Right atrium auricular region (tissue), 2 donors: Measurements from ENCODE around the gene RGS13. TPM values are rescaled to one million over a fixed set of nuclear protein-coding genes. Genes with fewer than 3 reads are reported as not detected.
"Not testable (repeated sequence)": the region's sequence is repeated elsewhere in the genome, so short reads cannot be mapped to it uniquely, and the experiment has no call there.

Experiments
- DNase-seq: peaks from one replicate; pipeline ENCODE4 v3.0.0-alpha.2; 2019; ENCODE audit warnings: low spot score
- H3K27ac ChIP-seq, 2 donors: fragments of 200-600 bp; sonication (generic); 1 replicate in 1 of 2; 2 replicates in 1 of 2; pipeline ENCODE4 v1.5.1; 2016 to 2019
- H3K27me3 ChIP-seq, 2 donors: fragments of 200-600 bp; sonication (generic); one replicate each; pipeline versions ENCODE4 v1.5.1 to v1.6.0; 2017 to 2019
- H3K36me3 ChIP-seq: fragments of 200-600 bp; sonication (generic); one replicate; pipeline ENCODE4 v1.5.1; 2016
- H3K4me1 ChIP-seq, 2 donors: fragments of 200-600 bp; sonication (generic); one replicate each; pipeline versions ENCODE4 v1.5.1 to v1.6.0; 2017 to 2019
- H3K4me3 ChIP-seq, 2 donors: fragments of 200-600 bp; sonication (generic); 1 replicate in 1 of 2; 2 replicates in 1 of 2; pipeline ENCODE4 v1.5.1; 2017 to 2019; ENCODE audit warnings: mild to moderate bottlenecking in 1 of 2, moderate library complexity in 1 of 2
- H3K9me3 ChIP-seq, 2 donors: fragments of 200-600 bp; sonication (generic); one replicate each; pipeline ENCODE4 v1.5.1; 2019
- total RNA-seq, 2 donors: library from RNA; depleted of rRNA; stranded (reverse); fragments of >200 nt; gene quantifications; one replicate each; pipeline ENCODE4 v1.1.0, GENCODE V29; 2016
- TF ChIP-seq, protein P1 (sequence below), 2 donors: fragments of 200-600 bp; sonication (generic); IDR thresholded peaks; one replicate each; pipeline ENCODE4 v1.5.1; 2019; ENCODE audit warnings: antibody characterized with exemption in 2 of 2

The RGS13 gene
- total RNA-seq, 2 donors from 2014 or later: not detected

GRCh38 chr1:192669174-192669573, 33.2 kb downstream of the RGS13 start:
- Histone ChIP-seq H3K9me3 (no peaks in the 10 kb centered on the region), H3K4me1 (no peaks in the 10 kb centered on the region), H3K27ac (no peak overlapping the region), H3K27me3 (no peaks in the 10 kb centered on the region), H3K36me3 (no peaks in the 10 kb centered on the region), H3K4me3 (no peak overlapping the region)
- TF ChIP-seq, protein P1, sequence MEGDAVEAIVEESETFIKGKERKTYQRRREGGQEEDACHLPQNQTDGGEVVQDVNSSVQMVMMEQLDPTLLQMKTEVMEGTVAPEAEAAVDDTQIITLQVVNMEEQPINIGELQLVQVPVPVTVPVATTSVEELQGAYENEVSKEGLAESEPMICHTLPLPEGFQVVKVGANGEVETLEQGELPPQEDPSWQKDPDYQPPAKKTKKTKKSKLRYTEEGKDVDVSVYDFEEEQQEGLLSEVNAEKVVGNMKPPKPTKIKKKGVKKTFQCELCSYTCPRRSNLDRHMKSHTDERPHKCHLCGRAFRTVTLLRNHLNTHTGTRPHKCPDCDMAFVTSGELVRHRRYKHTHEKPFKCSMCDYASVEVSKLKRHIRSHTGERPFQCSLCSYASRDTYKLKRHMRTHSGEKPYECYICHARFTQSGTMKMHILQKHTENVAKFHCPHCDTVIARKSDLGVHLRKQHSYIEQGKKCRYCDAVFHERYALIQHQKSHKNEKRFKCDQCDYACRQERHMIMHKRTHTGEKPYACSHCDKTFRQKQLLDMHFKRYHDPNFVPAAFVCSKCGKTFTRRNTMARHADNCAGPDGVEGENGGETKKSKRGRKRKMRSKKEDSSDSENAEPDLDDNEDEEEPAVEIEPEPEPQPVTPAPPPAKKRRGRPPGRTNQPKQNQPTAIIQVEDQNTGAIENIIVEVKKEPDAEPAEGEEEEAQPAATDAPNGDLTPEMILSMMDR (IDR thresholded peaks at IDR 0.05): no peak
- no peak for DNase-seq

DNA sequence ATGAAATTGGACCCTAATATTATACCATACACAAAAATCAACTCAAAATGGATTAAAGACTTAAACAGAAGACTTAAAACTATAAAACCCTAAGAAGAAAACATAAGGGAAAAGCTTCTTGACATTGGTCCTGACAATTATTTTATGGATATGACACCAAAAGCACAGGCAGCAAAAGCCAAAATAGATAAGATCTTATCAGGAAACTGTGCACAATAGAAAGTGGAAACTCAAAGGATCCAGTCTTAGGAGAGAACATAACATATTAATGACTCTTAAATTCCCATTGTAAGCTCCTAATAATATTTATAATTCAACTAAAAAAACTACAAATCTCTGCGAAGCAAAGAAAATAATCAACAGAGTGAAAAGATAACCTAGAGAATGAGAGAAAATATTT, 39.8 kb downstream of the RGS13 start:
- Histone ChIP-seq H3K4me1 (no peaks in the 10 kb centered on the region), H3K9me3 (no peaks in the 10 kb centered on the region), H3K27ac (no peak overlapping the region), H3K4me3 (no peak overlapping the region), H3K27me3 (no peaks in the 10 kb centered on the region), H3K36me3 (no peaks in the 10 kb centered on the region)
- TF ChIP-seq, protein P1 (IDR thresholded peaks at IDR 0.05): no peak
- DNase-seq: no peak

DNA sequence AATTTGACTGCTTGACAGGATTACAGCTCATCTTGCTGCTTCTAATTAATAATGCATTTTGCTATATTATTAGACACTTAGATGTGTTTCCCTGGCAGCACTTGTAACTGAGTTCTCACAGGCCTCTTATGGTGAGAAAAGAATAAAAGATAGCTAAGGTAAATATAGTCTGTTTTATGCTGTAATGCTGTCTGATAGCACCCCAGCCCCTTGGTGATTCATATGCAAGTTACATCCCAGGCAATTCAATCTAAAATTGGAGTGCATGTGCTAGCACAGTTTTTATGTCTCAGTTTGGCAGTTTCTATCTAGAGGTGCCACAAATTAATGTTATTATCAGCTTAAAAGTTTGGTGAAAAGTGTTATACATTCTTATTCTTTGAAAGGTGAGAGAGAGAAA, 42.2 kb downstream of the RGS13 start:
- no peak overlapping the region for H3K4me3 ChIP-seq
- no peaks in the 10 kb centered on the region for H3K27me3 ChIP-seq
- no peaks in the 10 kb centered on the region for H3K9me3 ChIP-seq
- TF ChIP-seq, protein P1 (IDR thresholded peaks at IDR 0.05): no peak
- no peaks in the 10 kb centered on the region for H3K36me3 ChIP-seq
- no peaks in the 10 kb centered on the region for H3K4me1 ChIP-seq
- H3K27ac ChIP-seq: no peak overlapping the region
- DNase-seq: no peak

DNA sequence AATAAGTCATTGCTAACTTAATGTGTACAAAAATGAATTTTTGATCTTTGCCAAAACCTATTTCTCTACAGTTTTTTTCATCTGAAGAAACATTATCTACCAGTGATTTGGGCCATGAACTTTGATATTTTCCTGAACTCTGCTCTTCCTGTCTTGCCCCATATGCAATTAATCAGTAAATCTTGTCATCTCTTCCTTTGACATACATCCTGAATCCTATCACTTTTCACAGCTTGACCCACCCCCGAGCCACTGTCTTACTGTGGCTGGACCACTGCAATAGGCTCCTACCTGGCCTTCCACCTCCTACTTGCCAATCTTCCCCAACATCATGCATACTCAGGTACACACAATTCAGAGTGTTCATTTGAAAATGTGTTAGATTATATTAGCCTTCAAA, 46.4 kb downstream of the RGS13 start:
- H3K4me3 ChIP-seq: no peak overlapping the region
- H3K4me1 ChIP-seq: no peaks in the 10 kb centered on the region
- H3K27ac ChIP-seq: no peak overlapping the region
- H3K36me3 ChIP-seq: no peaks in the 10 kb centered on the region
- H3K27me3 ChIP-seq: no peaks in the 10 kb centered on the region
- TF ChIP-seq, protein P1 (IDR thresholded peaks at IDR 0.05): no peak
- no peak for DNase-seq
- H3K9me3 ChIP-seq: peaks cover 0 to 5% of the 10 kb centered on the region in 2 donors

GRCh38 chr1:192683081-192683480, 47.1 kb downstream of the RGS13 start:
- not testable (repeated sequence) for H3K27me3 ChIP-seq, H3K4me3 ChIP-seq, H3K36me3 ChIP-seq, H3K9me3 ChIP-seq, H3K4me1 ChIP-seq, H3K27ac ChIP-seq, DNase-seq

DNA sequence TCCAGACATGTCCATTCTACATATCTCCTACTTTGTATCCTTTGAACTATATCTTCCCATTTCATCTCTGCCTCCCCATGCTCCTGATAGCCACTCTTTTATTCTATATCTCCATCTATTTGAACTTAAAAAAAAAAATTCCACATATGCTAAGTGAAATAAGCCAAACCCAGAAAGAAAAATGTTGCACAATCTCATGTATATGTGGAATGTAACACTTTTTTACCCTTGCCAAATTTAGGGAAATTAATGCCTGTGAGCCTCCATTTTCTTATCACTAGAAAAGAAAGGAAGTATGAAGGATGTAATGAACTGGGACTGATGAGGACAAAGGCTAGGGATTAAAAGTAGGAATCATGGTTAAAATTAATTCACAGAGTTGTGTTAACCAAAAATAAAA, 53.5 kb downstream of the RGS13 start:
- H3K27ac ChIP-seq: no peak overlapping the region
- TF ChIP-seq, protein P1 (IDR thresholded peaks at IDR 0.05): no peak
- H3K36me3 ChIP-seq: no peaks in the 10 kb centered on the region
- H3K4me3 ChIP-seq: no peak overlapping the region
- no peaks in the 10 kb centered on the region for H3K9me3 ChIP-seq
- H3K4me1 ChIP-seq: no peaks in the 10 kb centered on the region
- no peak for DNase-seq
- H3K27me3 ChIP-seq: no peaks in the 10 kb centered on the region
